HL-60 (cell line): ENCODE measurements around the gene SULT1A4.
"Not testable (repeated sequence)": the region's sequence is repeated elsewhere in the genome, so short reads cannot be mapped to it uniquely, and the experiment has no call there.

ENCODE experiments used
- GABPA ChIP-seq: IDR thresholded peaks from 2 replicates; pipeline ENCODE4 v1.6.1; 2012; ENCODE audit warnings: low read depth
- POLR2AphosphoS5 ChIP-seq: IDR thresholded peaks from 2 replicates; pipeline ENCODE4 v1.6.1; 2012; ENCODE audit warnings: low read depth
- SPI1 ChIP-seq: IDR thresholded peaks from 2 replicates; pipeline ENCODE4 v1.6.1; 2012; ENCODE audit warnings: low read depth, mild to moderate bottlenecking, borderline replicate concordance
- TF ChIP-seq, protein P1 (sequence below): IDR thresholded peaks from one replicate; pipeline ENCODE4 v1.5.1; 2011; ENCODE audit warnings: low read length, control low read depth, inconsistent platforms; ENCODE audit not compliant: insufficient read depth
- TF ChIP-seq, protein P2 (sequence below): IDR thresholded peaks from 2 replicates; pipeline ENCODE4 v1.6.1; 2012; ENCODE audit warnings: low read depth; ENCODE audit not compliant: insufficient replicate concordance

DNA sequence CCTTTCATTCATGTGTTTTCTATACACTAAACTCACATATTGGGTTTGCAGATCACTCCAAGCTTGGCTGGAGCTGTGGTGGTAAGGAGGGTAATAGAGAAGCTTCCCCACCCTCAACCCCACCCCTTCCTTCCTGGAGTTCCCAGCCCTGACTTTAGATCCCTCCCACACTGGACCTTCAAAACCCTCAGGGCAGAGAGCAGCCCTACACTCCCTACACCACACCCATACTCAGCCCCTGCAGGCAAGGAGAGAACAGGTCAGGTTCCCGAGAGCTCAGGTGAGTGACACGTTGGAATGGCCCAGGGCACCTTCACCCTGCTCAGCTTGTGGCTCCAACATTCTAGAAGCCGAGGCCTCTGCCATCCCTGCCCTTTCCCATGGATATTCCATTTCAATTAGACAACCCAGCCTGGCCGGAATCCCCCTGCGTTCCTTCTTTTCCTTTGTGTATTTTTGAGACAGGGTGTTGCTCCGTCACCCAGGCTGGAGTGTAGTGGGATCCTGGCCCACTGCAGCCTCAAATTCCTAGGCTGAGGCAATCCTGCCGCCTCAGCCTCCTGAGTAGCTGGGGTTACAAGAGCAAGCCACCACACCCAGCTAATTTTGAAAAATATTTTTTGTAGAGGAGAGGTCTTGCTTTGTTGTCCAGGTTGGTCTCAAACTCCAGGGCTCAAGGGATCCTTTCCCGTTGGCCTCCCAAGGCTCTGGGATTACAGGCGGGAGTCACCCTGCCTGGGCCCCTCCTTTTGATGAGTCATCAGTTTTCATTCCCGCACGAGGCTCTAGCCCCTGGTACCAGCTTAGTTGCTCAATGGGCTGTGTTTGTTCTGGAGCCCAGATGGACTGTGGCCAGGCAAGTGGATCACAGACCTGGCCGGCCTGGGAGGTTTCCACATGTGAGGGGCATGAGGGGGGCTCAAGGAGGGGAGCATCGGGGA lies at the start of gene SULT1A4:
- TF ChIP-seq, protein P1, sequence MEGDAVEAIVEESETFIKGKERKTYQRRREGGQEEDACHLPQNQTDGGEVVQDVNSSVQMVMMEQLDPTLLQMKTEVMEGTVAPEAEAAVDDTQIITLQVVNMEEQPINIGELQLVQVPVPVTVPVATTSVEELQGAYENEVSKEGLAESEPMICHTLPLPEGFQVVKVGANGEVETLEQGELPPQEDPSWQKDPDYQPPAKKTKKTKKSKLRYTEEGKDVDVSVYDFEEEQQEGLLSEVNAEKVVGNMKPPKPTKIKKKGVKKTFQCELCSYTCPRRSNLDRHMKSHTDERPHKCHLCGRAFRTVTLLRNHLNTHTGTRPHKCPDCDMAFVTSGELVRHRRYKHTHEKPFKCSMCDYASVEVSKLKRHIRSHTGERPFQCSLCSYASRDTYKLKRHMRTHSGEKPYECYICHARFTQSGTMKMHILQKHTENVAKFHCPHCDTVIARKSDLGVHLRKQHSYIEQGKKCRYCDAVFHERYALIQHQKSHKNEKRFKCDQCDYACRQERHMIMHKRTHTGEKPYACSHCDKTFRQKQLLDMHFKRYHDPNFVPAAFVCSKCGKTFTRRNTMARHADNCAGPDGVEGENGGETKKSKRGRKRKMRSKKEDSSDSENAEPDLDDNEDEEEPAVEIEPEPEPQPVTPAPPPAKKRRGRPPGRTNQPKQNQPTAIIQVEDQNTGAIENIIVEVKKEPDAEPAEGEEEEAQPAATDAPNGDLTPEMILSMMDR = not testable (repeated sequence)
- not testable (repeated sequence) for TF ChIP-seq POLR2AphosphoS5, GABPA, SPI1
- TF ChIP-seq, protein P2, sequence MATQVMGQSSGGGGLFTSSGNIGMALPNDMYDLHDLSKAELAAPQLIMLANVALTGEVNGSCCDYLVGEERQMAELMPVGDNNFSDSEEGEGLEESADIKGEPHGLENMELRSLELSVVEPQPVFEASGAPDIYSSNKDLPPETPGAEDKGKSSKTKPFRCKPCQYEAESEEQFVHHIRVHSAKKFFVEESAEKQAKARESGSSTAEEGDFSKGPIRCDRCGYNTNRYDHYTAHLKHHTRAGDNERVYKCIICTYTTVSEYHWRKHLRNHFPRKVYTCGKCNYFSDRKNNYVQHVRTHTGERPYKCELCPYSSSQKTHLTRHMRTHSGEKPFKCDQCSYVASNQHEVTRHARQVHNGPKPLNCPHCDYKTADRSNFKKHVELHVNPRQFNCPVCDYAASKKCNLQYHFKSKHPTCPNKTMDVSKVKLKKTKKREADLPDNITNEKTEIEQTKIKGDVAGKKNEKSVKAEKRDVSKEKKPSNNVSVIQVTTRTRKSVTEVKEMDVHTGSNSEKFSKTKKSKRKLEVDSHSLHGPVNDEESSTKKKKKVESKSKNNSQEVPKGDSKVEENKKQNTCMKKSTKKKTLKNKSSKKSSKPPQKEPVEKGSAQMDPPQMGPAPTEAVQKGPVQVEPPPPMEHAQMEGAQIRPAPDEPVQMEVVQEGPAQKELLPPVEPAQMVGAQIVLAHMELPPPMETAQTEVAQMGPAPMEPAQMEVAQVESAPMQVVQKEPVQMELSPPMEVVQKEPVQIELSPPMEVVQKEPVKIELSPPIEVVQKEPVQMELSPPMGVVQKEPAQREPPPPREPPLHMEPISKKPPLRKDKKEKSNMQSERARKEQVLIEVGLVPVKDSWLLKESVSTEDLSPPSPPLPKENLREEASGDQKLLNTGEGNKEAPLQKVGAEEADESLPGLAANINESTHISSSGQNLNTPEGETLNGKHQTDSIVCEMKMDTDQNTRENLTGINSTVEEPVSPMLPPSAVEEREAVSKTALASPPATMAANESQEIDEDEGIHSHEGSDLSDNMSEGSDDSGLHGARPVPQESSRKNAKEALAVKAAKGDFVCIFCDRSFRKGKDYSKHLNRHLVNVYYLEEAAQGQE = not testable (repeated sequence)
